GM18505 (cell line): Measurements from ENCODE around the gene CD84.
"Not testable (repeated sequence)": the region's sequence is repeated elsewhere in the genome, so short reads cannot be mapped to it uniquely, and the experiment has no call there.

Source experiments
- ATAC-seq: cut with Tn5 transposase; IDR thresholded peaks from one replicate; pipeline ENCODE4 v1.9.1; 2021; ENCODE audit not compliant: unreplicated experiment
- POLR2A ChIP-seq: IDR thresholded peaks from 4 replicates; pipeline ENCODE4 v1.6.1; 2011; ENCODE audit warnings: borderline replicate concordance; ENCODE audit not compliant: insufficient read depth, insufficient read length; ENCODE audit errors: extremely low read depth

The CD84 gene

GRCh38 chr1:160538985-160539651, 40.2 kb downstream of the CD84 start:
- no peak for ATAC-seq
- no peak for TF ChIP-seq POLR2A

- TF ChIP-seq POLR2A: no peak
- no peak for ATAC-seq
These were observed 41.3 kb downstream of the CD84 start for GRCh38 chr1:160537714-160538665.

- TF ChIP-seq POLR2A: no peak
- ATAC-seq: no peak
These were observed 44.3 kb downstream of the CD84 start for GRCh38 chr1:160534823-160535605.

GRCh38 chr1:160532557-160532813, 46.8 kb downstream of the CD84 start:
- not testable (repeated sequence) for ATAC-seq

GRCh38 chr1:160531809-160532556, 47.3 kb downstream of the CD84 start:
- ATAC-seq: not testable (repeated sequence)

GRCh38 chr1:160529401-160529952, 49.8 kb downstream of the CD84 start:
- ATAC-seq: not testable (repeated sequence)

- ATAC-seq: not testable (repeated sequence)
These were observed 55.5 kb downstream of the CD84 start for GRCh38 chr1:160523789-160524188.

GRCh38 chr1:160522622-160523345, 56.5 kb downstream of the CD84 start, which contains the start of gene SLAMF6:
TSS of gene SLAMF6 (minus strand) at chr1:160523255. CDS start at chr1:160523192, 63 bp downstream.
- no peak for ATAC-seq
- peak; percentile 93 for TF ChIP-seq POLR2A

GRCh38 chr1:160522136-160522535, 57.2 kb downstream of the CD84 start:
- ATAC-seq: no peak

GRCh38 chr1:160521554-160521953, 57.7 kb downstream of the CD84 start:
- no peak for ATAC-seq
- no peak for TF ChIP-seq POLR2A

More at GRCh38 chr1:160522136-160522535, 57.2 kb downstream of the CD84 start:
- TF ChIP-seq POLR2A: no peak

- TF ChIP-seq POLR2A: no peak
- no peak for ATAC-seq
These were observed 58.3 kb downstream of the CD84 start for GRCh38 chr1:160520999-160521398.

GRCh38 chr1:160520582-160520981, 58.7 kb downstream of the CD84 start:
- no peak for ATAC-seq
- TF ChIP-seq POLR2A: no peak
